Stimulated activated naive CD4-positive, alpha-beta T cell treated with Interleukin-2 at 50 U/mL for 16 hours (primary cell): ENCODE results near the gene WDR18.
"Not testable (repeated sequence)": the region's sequence is repeated elsewhere in the genome, so short reads cannot be mapped to it uniquely, and the experiment has no call there.

Experiments used
- DNase-seq: peaks from one replicate; lab custom pipeline; 2025; lab: John Stamatoyannopoulos, UW

Gene WDR18

DNA sequence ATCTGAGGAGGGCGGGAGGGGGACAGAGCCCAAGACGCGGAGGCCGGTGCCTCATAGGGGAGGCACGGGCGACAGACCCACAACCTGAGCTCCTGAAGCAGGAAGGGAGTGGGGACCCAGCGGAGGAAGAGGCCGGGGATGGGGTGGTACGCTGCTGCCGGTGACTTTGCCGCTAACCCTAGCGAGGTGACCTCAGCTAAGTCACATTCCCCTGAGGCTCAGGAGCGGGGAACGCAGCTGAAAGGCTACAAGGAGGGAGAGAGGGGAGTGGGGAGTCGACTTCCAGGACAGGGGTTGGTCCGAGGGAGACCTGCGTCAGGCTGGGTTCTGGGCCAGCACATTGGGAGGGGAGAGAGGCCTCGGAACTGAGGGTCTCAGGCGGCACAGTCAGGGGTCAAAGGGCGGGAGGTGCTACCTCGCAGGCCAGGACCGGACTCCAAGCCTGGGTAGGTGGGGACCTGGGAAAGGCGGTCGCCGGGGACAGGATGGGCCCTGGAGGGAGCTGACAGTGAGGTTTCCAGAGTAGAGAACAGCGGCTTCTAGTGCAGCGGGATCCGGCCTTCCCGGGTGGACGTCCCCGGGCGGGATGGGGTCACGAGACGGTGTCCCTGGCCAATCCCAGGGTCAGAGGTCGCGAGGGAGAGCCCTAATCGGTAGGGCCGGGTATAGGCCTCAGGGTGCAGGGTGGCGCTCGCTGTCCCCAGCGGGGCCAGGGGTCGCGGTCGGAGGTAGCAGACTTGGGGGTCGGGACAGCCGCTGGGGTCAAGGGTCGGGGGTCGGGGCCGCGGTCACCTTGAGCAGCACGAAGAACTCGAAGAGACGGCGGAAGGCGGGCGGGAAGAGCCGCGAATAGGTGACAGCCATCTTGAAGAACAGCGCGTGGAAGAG is 36.1 kb downstream of the WDR18 start:
- DNase-seq: peak; percentile 40

DNA sequence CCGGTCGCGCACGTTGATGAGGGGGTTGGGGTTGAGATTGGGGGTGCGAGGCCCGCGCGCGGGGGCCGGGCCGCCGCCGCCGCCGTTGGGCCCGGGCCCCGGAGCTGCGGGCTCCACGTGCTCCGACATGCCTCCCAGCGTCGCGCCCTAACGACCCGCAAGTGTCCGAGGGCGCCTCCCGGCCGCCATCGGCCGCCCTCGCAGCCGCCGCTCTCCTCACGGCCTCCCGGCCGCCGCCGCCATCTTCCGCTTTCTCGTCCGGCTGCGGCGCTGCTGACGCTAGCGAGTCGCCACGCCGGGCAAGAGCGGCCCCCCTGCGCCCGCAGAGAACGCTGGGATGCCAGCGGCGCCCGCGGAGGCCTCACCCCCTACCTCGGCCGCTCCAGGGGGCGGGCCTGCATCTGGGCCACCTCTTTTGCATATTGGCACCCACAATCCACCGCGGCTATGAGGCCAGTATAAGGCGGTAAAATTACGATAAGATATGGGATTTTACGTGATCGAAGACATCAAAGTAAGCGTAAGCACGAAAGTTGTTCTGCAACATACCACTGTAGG is 36.8 kb downstream of the WDR18 start, which contains the start of gene TMEM259:
Gene TMEM259, minus strand, starts transcription at position 256 of the 558 bp plus-strand sequence. Its CDS starts 127 bp downstream, at position 129.
- DNase-seq: peak; percentile 97

DNA sequence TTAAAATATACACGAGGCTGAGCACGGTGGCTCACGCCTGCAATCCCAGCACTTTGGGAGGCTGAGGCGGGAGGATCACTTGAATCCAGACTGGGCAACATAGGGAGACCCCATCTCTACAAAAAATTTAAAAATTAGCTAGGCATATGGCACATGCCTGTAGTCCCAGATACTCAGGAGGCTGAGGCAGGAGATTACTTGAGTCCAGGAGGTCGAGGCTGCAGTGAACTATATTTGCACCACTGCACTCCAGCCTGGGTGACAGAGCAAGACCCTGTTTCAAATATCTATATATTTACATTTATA is 39.7 kb downstream of the WDR18 start:
- not testable (repeated sequence) for DNase-seq

DNA sequence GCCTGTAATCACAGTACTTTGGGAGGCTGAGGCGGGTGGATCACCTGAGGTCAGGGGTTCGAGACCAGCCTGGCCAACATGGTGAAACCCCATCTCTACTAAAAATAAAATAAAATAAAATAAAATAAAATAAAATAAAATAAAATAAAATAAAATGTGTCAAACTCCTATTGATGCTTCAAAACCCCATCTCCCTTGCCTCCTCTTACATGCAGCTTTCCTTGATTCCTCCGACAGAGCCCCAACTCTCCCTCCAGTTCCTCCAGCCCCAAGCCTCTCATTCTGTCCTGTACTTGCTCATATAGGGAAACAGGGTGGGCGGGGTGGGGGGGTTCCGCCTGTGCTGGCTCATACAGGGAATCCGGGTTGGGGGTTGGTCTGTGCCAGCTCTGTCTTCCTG is 40.9 kb downstream of the WDR18 start:
- DNase-seq: not testable (repeated sequence)

DNA sequence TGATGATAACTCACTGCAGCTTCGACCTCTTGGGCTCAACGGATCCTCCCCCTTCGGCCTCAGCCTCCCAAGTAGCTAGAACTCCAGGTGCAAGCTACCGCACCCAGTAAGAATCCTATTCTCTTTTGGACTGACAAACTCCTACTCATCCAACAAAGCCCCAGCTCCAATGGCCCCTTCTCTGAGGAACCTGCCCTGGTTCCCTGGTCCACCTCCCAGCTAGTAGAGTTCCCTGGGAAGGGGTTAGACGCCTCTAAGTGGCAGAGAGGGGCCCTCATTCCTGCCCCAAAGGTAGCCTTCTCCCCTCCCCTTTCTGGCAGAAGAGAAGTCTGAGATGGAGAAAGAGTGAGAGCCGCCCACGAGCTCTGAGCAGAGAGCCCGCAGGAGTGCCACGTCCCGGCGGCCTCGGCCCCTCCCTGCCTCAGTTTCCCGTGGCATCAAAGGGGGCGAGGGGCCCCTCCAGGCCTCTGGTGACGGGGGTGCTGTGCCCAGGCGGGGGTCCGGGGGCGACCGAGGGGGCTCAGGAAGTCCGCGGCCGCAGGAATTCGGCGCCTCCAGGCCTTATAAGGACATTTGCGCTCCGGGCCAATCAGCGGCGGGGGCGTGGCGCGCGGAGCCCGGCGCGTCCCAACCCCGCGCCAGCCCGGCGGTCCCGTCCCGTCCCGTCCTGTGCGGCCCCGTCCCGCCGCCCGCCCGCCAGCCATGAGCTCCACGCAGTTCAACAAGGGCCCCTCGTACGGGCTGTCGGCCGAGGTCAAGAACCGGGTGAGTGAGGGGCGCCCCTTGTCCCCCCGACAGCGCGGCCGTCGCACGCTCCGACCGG is 42.0 kb downstream of the WDR18 start, which contains the start of gene CNN2:
Gene CNN2, plus strand, starts transcription at position 649 of the 823 bp plus-strand sequence. Its CDS starts 54 bp downstream, at position 703.
- DNase-seq: peak; percentile 53

DNA sequence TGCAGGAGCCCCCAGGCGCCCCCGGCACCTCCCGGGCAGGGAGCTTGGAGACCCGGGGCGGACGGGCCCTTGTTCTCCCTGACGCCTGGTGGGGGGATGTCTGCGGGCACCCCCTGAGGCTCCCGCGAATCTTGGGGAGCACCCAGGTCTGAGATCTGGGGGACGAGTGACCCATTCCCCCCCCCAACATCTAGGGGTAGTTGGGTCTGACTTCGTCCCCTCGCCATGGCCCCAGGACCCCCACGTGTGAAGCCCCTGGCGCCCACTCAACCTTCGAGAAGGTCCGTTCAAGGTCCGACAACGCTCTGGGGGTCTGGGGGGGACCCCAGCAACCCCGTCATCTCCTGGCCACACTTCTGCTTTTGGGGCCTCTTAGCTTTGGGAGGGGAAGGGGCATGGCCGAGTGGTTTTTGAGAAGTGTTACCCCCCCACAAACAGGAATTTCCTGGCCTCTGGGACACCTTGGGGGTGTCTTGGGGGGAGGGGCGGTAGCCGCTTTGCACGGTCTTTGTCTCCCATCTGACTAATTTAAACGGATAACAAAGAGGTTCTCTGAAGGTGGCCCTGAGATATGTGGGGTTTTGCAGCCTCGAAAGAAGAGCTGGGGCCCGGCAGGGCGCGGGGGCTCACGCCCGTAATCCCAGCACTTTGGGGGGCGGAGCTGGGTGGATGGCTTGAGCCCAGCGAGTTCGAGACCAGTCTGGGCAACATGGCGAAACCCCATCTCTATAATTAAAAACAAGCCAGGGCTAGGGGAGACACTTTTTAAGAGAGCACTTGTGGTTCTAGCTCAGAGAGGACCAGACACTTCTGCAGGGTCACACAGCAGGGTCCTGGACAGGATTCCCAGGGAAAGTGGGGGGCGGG is 42.9 kb downstream of the WDR18 start:
- peak; percentile 18 for DNase-seq

DNA sequence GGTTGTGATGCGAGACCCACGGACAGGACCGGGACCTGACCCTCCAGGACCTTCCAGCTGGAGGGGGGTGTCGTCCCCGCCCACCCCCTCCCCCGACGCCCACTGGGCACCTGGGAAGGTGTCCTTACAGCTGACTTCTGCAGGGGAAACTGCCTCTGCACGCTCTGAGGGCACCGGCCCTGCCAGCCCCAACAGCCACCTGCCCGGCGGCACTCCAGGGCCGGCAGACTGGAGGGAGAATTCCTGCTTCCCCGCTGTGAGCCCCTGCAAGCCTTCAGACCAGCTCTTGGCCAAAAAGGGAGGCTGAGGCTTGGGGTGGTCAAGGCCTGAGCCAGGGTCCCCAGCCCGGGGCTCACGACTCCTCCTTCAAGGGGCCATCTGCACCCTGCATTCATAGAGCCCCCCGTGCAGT is 43.5 kb downstream of the WDR18 start:
- no peak for DNase-seq

DNA sequence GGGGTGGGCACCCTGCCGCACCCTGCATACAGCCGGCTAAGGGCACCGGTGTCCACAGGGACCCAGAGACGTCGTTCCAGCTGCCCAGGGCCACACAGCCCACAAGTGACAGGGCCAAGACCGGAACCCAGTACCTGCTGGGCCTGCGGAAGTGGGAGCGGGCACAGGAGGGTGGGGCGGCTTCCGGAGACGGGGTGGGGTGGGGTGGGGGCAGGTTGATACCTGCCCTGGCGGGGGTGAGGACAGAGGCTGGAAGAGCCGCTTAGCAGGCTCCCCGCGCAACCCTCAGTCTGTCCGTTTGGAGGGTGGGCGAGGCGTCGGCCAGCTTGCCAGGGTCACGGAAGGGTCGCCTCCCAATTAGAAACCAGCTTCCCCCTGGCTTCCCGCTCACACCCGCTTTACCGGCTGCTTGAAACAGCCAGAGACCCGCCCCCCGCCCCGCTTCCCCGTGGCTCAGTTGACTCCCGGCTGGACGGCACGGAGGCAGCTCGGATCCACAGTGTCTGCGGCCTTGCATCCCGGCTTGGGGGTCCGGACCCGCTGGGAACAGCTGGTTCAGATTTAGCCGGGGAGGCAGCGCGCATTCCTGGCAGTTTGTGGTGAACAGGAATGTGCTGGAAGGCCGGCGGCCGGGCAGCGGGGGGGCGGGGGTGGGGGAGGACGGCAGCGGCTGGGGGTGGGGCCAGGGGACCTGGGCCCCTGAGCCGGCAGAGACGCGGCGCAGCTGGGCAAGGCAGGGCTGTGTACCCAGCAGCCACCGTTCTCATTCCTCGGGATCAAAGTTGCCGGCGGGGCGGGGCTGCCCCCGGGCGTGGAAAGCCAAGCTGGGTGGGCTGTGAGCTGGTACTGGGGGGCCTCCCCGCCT is 44.1 kb downstream of the WDR18 start:
- peak; percentile 51 for DNase-seq

DNA sequence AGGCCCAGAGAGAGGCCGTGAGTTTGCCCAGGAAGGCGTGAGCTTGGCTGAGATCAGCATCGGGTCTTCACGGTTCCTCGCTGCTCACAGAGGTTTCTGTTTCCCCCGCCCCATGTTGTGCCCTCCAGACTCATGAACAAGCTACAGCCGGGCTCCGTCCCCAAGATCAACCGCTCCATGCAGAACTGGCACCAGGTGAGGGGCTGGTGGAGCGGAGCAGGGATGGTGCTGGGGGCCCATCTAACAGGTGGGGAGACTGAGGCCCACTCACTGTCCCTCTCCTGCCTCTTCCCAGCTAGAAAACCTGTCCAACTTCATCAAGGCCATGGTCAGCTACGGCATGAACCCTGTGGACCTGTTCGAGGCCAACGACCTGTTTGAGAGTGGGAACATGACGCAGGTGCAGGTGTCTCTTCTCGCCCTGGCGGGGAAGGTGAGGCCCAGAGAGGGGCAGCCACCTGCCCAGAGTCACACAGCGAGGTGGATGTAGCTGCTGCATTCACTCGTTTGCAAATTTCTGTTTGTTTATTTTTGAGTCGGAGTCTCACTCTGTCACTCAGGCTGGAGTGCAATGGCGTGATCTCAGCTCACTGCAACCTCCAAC is 48.2 kb downstream of the WDR18 start:
- no peak for DNase-seq

DNA sequence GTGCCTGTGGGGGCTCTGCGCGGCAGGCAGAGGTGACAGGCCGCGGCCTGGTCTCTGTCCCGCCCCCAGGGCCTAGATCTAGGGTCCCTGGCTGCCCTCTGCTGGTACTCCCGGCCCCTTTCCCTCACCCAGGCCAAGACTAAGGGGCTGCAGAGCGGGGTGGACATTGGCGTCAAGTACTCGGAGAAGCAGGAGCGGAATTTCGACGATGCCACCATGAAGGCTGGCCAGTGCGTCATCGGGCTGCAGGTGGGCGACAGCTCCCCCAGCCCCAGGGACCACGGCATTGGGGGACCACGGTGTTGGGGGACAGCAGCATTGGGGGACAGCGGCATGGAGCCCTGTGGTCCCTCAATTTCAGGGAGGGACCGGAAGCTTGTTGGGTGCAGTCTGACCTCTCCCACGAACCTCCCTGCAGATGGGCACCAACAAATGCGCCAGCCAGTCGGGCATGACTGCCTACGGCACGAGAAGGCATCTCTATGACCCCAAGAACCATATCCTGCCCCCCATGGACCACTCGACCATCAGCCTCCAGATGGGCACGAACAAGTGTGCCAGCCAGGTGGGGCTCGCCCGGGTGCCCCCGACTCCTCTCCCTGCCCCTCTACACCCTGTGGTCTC is 52.0 kb downstream of the WDR18 start:
- DNase-seq: no peak

DNA sequence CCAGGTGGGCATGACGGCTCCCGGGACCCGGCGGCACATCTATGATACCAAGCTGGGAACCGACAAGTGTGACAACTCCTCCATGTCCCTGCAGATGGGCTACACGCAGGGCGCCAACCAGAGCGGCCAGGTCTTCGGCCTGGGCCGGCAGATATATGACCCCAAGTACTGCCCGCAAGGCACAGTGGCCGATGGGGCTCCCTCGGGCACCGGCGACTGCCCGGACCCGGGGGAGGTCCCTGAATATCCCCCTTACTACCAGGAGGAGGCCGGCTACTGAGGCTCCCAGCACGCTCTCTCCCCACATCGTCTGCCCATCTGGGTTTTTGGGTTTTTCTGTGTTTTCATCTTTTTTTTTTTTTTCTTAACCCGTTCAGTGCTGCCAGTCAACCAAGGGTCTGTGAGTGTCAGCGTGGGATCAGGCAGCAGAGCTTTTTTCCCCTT is 53.5 kb downstream of the WDR18 start:
- no peak for DNase-seq

DNA sequence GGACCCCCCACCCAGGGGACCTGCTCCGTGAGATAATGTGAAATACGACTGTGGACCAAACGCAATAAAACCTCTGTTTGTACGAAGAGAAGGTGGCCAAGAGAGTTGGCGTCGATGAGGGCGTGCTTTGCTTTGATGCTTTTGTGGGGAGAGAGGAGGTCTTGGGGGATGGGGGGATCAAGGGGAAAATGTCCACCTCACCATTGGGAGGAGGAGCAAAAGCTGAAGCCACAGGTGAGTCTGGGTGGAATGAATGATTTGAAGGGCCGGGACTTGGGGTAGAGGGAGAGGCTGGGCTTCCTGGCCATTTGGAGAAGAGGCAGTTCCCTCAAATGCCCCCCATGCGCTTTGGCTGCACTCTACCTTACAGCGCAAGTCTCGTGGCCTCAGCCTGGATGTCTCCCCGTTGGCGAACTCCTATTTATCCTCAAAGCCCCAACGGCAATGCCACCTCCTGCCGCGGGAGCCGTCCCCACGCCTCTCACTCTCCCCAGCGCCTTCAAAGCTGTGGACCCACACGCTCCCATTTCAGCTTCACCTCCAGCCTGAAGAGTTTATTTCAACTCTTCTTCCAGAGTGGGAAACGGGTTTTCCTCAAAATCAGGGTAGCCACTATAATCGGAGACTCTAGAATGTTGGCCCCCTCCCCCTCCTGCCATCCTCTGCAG is 55.0 kb downstream of the WDR18 start:
- DNase-seq: no peak

DNA sequence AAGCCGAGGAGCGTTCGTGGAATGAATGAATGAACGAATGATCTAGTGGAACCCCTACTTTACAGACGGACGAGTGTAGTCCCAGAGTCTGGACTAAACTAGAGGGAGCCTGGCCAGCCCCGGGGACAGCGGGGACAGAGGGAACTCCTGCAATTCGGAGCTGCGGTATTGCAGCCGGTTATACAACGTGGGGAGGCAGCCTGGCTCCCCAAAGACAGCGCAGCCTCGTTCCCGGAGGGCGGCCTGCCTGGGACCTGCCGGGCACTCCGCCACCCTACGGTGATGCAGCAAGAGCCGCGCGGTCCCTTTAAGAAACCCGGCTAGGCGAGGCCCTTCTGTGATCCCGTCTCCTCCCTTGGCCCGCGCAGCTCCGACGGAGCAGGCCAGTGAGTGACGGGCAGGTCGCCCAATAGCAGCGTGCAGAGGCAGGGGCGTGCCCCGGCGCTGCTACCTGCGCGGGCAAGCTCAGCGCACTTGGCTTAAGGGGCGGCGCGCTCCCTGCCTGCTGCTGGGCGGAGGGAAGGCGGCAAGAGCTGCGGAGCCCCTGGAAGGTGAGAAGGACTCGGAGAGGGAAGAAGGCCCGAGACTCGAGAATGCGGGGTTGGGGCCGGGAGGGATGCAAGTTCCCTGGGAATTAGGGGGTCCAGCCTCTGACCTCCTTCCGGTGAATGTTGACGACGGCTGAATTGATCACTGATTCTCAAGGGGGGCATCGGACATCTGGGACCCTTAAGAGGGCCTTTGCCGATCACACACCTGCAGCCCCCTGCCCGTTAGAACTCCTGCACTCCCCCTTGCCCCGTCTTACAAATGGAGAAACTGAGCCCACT is 55.7 kb downstream of the WDR18 start, which contains the start of gene ABCA7:
Gene ABCA7, plus strand, starts transcription at position 462 of the 830 bp plus-strand sequence. CDS start 1,255 bp downstream, outside the sequence.
- DNase-seq: peak; percentile 97

DNA sequence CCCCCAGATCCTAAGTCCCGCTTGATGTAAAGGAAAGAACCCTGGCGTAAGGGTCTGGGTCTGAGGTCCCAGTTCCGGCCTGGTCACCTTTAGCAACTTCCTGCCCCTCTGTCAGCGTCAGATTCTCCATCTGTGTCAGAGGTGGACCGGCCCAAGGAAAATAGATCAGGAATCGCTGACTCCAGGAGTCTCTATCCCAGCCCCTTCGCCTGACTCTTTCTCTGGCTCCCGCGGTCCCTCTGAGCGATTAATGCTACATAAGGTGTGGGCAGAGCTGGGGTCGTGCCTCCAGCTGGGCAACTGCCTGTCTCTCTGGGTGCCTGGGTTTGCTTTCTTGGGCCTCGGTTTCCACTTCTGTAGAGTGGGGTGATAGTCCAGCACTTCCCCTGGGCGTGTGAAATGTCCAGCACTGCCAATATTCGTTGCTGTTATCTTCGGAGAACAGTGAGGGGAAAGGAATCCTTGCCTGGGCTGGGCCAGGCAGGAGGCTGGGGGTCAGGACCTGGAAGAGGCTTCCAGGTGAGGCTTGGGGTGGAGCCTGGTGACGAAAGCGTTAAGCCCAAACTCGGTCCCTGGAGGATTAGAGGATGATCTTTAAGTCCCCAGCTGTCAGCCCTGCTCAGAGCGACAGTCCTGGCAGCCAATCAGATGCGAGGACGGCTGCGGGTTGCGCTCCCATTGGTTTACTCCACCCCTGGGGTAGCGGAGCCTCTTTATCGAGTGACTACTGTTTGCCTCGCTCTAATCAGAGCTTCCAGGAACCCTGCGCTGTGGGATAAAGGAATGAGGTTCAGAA is 56.5 kb downstream of the WDR18 start:
- DNase-seq: peak; percentile 91

DNA sequence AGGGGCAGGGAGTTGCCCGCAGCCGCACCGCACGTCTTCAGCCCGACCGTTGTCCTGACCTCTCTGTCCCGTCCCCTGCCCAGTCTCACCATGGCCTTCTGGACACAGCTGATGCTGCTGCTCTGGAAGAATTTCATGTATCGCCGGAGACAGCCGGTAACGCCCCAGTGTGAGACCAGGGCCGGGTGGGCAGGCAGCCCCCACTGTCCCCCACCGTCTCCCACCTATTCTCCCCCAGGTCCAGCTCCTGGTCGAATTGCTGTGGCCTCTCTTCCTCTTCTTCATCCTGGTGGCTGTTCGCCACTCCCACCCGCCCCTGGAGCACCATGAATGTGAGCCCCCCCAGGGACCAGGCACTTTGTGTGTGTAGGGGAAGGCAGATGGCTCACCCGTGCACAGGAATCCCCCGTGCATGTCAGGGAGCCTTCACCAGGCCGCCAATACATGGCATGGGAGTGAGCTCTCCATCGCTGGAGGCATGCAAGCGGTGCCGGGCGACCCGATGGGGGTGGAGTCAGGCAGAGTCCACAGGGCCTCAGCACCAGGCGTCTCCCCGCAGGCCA is 57.2 kb downstream of the WDR18 start:
- no peak for DNase-seq

DNA sequence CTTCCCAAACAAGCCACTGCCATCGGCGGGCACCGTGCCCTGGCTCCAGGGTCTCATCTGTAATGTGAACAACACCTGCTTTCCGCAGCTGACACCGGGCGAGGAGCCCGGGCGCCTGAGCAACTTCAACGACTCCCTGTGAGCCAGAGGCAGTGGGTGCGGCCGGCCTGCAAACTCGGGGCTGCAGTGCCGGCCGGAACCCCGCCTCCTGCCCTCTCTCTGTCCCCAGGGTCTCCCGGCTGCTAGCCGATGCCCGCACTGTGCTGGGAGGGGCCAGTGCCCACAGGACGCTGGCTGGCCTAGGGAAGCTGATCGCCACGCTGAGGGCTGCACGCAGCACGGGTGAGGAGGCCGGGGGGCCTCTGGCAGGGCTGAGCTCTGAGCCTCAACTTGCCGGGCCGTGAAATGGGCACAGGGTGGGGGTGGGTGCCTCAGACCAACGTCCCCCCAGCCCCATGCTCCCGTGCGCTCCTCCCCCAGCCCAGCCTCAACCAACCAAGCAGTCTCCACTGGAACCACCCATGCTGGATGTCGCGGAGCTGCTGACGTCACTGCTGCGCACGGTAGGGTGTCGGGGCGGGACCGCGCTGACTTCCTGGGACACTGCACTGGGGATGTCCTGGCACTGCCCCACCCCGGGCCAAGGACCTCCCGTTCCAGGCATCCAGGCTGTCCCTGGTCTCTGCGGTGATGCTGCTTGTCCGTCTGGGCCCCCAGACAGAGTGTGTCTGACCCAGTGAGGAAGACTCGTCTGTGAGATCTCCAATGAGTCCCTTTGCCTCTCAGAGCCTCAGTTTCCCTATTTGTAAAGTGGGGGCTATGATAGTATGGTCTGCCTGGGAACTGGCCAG is 57.9 kb downstream of the WDR18 start:
- DNase-seq: no peak
